ENCODE measurements around the gene RXRG. TPM values are rescaled to one million over a fixed set of nuclear protein-coding genes. Genes with fewer than 3 reads are reported as not detected.

Gene RXRG
- total and polyA plus RNA-seq, 12 donors: 1.2 to 16.3 (median 4.1) TPM

DNA sequence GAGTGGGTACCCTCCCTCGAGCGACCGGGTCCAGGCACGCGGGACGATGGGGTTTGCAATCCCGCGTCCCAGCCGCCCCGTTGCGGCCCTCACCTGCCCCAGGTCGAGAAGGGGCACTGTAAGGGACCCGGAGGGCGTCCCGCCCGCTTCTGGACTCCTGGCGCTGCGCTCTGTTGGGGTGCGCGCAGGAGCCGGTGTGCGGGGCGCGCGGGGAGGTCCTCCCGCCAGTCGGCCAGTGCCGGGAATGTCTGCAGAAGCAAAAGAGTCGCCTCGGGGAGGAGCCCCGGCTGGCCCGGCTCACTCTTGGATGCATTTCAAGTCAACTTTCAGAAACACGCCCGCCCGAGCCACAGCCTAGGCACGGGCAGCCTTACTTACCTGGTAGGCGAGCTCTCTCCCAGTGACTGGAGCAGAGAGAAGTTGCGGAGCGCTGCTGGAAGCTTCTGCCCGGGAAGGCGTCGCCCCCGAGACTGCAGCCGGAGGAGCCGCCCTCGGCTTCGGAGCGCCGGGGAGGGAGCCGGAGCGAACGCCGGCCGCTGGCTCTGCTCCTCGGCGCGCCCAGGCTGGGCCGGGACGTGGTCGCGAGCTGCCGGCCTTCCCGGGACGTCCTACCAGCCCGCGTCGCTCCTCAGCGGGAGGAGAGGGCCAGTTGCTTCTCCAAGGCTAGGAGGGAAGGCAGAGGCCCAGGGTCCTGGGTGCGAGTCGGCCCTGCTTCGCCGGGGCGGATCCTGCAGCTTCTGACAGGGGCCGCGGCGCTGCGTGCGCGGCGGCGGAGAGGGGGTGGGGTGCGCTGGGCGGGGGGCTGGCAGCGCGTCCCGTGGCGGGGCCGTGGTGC lies 88.7 kb downstream of the RXRG start, which contains the start of gene LMX1A:
LMX1A (minus strand) TSS at position 739 of the 835 bp plus-strand sequence. CDS start 1,156 bp downstream, outside the sequence.
- 1% methylated on average over 64 to 88 of the region's 88 CpGs for WGBS, 2 donors
- ATAC-seq (peak; percentile 22 to 66 (median 40)), DNase-seq (no peak)
- Histone ChIP-seq H3K27me3 (peaks cover 41 to 98% (median 85%) of the 10 kb centered on the region in 7 donors), H3K4me1 (peaks cover 3 to 49% (median 25%) of the 10 kb centered on the region in 9 donors), H3K36me3 (no peaks in the 10 kb centered on the region), H3K9me3 (no peaks in the 10 kb centered on the region), H3K27ac (no peak within 1 kb of the TSS), H3K4me3 (peak within 1 kb of the TSS in 9 of 10 donors; percentile 33 to 53 (median 48))
- intact Hi-C loops (cut with DNase I): no loop called here
- TF ChIP-seq, protein P1, sequence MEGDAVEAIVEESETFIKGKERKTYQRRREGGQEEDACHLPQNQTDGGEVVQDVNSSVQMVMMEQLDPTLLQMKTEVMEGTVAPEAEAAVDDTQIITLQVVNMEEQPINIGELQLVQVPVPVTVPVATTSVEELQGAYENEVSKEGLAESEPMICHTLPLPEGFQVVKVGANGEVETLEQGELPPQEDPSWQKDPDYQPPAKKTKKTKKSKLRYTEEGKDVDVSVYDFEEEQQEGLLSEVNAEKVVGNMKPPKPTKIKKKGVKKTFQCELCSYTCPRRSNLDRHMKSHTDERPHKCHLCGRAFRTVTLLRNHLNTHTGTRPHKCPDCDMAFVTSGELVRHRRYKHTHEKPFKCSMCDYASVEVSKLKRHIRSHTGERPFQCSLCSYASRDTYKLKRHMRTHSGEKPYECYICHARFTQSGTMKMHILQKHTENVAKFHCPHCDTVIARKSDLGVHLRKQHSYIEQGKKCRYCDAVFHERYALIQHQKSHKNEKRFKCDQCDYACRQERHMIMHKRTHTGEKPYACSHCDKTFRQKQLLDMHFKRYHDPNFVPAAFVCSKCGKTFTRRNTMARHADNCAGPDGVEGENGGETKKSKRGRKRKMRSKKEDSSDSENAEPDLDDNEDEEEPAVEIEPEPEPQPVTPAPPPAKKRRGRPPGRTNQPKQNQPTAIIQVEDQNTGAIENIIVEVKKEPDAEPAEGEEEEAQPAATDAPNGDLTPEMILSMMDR (IDR thresholded peaks at IDR 0.05): no peak

DNA sequence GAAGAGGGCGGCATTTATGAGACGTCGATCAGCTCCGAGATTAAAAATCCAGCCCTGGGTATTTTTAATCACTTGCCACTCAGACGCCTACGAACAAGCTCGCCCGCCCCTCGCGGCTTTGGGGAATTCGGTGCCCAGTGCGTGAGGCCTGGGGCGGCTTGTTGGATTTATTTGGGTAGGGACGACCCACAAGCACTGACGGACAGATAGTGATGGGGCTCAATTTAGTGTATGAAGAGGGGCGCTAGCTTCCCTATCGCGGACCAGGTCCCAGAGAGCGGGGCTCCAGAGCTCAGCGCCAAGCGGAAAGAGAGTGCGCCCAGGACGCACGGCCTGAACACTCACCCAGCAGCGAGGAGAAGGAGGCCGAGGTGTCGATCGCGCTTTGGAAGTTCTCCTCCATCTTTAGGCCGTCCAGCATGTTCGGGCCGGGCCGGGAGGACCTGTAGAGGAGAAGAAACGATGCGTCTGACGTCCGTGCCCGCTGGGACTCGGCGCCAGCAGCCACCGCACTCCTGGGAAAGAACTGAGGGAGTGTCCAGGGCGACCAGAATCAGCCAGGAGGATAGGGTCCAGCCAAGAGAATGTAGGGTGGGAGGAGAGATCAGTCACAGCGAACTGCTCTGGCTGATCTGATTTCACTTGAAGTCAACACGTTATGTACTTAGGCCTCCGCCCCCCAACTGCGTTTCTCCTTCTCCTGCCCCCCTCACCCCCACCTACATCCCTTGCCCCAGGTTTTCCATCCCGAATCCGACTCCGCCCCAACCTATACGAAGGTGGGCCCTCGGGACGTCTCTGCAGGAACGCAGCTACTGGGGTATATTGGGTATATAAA lies 89.6 kb downstream of the RXRG start:
- Histone ChIP-seq H3K27me3 (peaks cover 41 to 99% (median 94%) of the 10 kb centered on the region in 7 donors), H3K36me3 (no peaks in the 10 kb centered on the region), H3K4me1 (peaks cover 3 to 49% (median 25%) of the 10 kb centered on the region in 9 donors), H3K27ac (no peak overlapping the region), H3K4me3 (peak overlapping the region in 9 of 10 donors; percentile 33 to 53 (median 48)), H3K9me3 (no peaks in the 10 kb centered on the region)
- DNase-seq: no peak
- WGBS, 2 donors: 2 to 4% methylated on average over 53 of the region's 53 CpGs
- TF ChIP-seq, protein P1 (IDR thresholded peaks at IDR 0.05): no peak
- intact Hi-C loops (cut with DNase I): no loop called here
- ATAC-seq: peak in 2 of 8 donors; percentile 16 to 23

GRCh38 chr1:165354739-165355138 lies 90.2 kb downstream of the RXRG start:
- TF ChIP-seq, protein P1 (IDR thresholded peaks at IDR 0.05): no peak
- Histone ChIP-seq H3K27me3 (peaks cover 41 to 100% (median 98%) of the 10 kb centered on the region in 7 donors), H3K4me1 (peaks cover 3 to 49% (median 25%) of the 10 kb centered on the region in 9 donors), H3K4me3 (no peak overlapping the region), H3K36me3 (no peaks in the 10 kb centered on the region), H3K27ac (no peak overlapping the region), H3K9me3 (no peaks in the 10 kb centered on the region)
- no peak for ATAC-seq
- 6 to 9% methylated on average over 22 of the region's 22 CpGs for WGBS, 2 donors
- no peak for DNase-seq
- intact Hi-C loops (cut with DNase I): no loop called here
